Cardiac fibroblast (primary cell): ENCODE measurements around the gene GABPB2.

ENCODE experiments used
- DNase-seq, 2 donors: peaks; one replicate each; pipeline versions ENCODE4 v3.0.0 to v3.0.0-alpha.2; 2010; ENCODE audit warnings: low read depth in 2 of 2
- H3K4me3 ChIP-seq, 2 donors: replicated peaks in 1 of 2; 1 replicate in 1 of 2; 2 replicates in 1 of 2; pipeline ENCODE4 v1.5.1; 2011; ENCODE audit warnings: low read depth in 2 of 2, low read length in 2 of 2, mild to moderate bottlenecking in 2 of 2, moderate library complexity in 1 of 2
- TF ChIP-seq, protein P1 (sequence below): IDR thresholded peaks from one replicate; pipeline ENCODE4 v1.5.1; 2011; ENCODE audit warnings: low read depth, mild to moderate bottlenecking, low read length, inconsistent platforms

GABPB2 gene

DNA sequence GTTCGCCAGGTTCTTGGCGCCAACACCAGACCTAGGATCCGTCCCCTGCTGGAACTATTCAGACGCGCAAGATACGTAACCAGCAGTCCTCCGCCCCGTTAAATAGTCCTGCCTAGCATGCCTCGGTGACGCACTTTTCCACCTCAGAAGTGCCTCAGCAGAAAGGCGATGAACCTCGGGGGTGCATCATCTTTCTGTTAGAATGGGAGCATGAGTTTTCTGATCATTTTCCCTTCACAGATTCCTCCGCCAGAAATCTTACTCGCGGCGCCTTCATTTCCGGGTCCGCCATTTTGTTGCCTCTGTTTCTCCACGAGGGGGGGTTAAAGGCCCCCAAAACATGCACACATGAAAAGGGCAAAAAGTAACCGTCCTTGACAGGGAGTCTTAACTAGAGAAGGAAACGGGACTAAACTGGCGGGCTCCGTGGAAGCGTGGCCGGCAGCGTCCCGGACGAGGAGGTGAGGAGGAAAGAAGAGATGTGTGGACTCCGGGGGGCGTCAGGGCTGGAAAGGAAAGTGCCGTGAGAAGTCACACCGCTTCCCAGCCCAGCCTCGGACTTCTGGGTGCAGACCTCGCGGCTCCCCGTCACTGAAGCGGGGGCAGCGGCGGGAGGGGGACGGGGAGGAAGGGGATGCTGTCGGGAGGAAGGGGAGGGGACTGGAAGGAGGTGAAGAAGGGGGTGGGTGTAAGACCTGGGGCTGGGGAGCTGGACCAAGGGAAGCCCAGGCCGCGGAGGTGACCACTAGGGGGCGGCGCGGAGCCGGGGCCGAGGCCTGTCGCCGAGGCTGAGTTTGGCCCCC, at the start of gene GABPB2:
Gene GABPB2 (plus strand): TSS at position 288 of the 803 bp plus-strand sequence. CDS start 17,429 bp downstream, outside the sequence.
- TF ChIP-seq, protein P1, sequence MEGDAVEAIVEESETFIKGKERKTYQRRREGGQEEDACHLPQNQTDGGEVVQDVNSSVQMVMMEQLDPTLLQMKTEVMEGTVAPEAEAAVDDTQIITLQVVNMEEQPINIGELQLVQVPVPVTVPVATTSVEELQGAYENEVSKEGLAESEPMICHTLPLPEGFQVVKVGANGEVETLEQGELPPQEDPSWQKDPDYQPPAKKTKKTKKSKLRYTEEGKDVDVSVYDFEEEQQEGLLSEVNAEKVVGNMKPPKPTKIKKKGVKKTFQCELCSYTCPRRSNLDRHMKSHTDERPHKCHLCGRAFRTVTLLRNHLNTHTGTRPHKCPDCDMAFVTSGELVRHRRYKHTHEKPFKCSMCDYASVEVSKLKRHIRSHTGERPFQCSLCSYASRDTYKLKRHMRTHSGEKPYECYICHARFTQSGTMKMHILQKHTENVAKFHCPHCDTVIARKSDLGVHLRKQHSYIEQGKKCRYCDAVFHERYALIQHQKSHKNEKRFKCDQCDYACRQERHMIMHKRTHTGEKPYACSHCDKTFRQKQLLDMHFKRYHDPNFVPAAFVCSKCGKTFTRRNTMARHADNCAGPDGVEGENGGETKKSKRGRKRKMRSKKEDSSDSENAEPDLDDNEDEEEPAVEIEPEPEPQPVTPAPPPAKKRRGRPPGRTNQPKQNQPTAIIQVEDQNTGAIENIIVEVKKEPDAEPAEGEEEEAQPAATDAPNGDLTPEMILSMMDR = peak; percentile 92
- peak; percentile 98 to 99 for DNase-seq
- H3K4me3 ChIP-seq = peak within 1 kb of the TSS; percentile 68 to 80

DNA sequence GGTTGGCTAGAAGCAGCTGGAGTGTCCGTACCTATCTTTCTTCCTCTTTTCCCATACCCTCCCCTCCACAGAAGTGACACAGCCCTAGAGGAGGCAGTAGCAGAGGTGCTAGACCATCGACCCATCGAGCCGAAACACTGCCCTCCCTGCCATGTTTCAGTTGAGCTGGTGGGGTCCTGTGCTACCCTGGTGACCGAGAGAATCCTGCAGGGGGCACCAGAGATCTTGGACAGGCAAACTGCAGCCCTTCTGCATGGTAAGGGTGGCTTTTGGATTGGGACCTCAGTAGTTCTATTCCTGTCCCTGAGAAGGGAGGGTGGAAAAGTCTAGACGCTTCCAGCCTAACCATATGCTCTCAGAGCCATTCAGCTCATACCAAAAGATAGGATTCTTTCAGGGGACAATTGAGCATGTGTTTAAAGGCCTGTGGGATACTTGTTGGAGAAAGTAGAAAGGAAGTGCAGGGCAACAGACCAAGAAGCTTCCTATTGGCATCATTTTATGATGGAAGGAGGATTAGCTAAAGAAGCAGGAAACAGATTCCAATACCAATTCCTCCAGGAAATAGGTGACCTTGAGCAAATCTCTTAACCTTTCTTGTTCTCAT, 45.9 kb upstream of the GABPB2 start:
- TF ChIP-seq, protein P1 = peak; percentile 80
- no peak overlapping the region for H3K4me3 ChIP-seq
- peak; percentile 76 to 82 for DNase-seq

DNA sequence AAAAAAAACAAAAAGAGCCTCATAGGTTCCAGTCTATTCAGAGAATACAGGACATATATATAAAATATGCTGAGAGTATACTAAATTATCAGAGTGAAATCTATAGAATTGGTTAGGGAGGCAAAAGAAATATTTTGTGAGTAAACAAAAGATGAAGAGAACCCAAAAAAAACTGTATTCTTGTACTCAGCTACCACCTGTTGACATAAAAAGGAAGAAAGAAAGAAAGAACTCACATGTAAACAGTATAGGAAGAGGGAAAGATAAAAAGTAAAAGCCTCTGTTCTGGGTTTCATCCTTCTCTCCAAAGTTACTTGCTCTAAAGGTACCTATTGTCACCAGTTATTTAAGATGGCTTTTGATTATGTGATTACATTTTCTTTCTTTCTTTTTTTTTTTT, 44.1 kb upstream of the GABPB2 start:
- TF ChIP-seq, protein P1 = no peak
- H3K4me3 ChIP-seq = no peak overlapping the region
- DNase-seq = no peak

DNA sequence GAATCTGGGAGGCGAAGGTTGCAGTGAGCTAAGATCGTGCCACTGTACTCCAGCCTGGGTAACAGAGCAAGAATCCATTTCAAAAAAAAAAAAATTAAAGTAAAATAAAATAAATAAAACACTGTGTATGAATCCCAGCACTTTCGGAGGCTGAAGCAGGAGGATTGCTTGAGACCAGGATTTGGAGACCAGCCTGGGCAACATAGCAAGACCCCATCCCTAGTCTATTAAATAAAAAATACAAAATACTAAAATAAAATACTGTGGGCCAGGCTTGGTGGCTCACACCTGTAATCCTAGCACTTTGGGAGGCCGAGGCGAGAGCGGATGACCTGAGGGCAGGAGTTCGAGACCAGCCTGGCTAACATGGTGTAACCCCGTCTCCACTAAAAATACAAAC, 38.4 kb upstream of the GABPB2 start:
- H3K4me3 ChIP-seq = no peak overlapping the region
- no peak for DNase-seq
- TF ChIP-seq, protein P1 = no peak

DNA sequence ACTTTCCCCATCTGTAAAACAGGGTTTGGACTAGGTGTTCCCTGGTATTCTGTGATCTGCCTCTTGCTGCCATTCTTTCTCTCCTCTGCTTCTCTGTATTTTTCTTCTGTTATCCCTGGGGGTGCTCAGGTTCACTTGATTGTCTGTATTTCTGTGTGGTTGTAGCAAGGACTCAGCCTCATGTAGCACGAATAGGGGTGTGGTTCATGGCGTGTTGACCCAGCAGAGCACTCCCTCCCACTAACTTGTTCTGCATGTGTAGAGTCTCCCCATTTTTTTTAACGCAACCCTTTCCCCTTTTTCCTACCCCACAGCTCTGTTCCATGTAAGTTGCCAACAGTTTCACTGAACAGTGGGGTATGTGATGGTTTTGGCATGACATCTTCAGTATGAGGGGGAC, 35.4 kb upstream of the GABPB2 start:
- DNase-seq = no peak
- TF ChIP-seq, protein P1 = no peak
- H3K4me3 ChIP-seq = no peak overlapping the region

DNA sequence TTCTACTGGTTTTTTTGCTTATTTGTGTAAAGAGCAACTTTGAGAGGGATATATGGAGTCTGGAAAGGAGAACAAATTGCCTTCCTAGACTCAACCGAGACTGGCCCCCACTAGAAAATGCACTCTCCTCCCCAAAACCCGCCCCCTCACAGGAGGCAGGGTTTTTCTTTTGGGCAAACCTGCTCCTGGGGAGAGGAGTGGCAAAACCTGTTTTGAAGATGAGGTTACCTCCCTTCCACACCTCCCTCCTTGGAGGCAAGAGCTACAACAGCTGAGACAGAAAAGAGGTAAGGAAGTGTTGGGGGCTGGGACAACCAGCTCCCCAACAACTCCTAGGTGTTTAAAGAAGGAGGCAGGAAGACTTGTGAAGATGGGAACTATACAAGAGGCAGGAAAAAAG, 34.2 kb upstream of the GABPB2 start, which contains the start of gene BNIPL:
Gene BNIPL (plus strand): TSS at position 231 of the 400 bp plus-strand sequence. CDS start 140 bp downstream, at position 371.
- TF ChIP-seq, protein P1 = no peak
- DNase-seq = no peak
- H3K4me3 ChIP-seq = no peak within 1 kb of the TSS
